ENCODE measurements around the gene MOB1A.

Gene MOB1A

DNA sequence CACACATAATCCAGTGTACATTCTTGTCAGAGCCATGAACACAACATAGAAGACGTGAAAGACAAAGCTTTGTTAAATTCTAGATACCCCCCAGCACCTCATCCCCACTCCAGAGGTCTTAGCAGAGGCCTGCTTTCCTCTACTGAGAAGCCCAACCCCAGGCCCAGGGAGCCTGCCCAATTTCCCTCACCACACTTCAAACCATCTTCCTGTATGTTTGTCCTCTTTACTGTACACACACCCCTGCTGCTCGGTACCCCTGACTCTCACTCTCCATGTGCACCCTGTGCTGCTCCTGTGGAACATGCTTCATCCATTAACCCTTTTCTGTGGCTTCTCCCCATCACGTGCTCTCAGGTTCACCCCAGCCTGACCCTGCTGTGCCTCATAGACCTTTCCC lies 68.1 kb downstream of the MOB1A start:
- Histone ChIP-seq H3K27me3 (ENCODE audit: insufficient read depth, poor library complexity, severe bottlenecking) (no peaks in the 10 kb centered on the region), H3K27ac (replicated peaks) (no peak overlapping the region), H3K4me3 (replicated peaks; ENCODE audit: insufficient read depth, low read length) (no peak overlapping the region)
- TF ChIP-seq SPI1 (IDR thresholded peaks at IDR 0.05; ENCODE audit: borderline replicate concordance, low read depth) (no peak), POLR2AphosphoS5 (IDR thresholded peaks at IDR 0.05; ENCODE audit: low read depth) (0 out of 2 replicates have a peak, but pooled peaks have one; percentile 2)
- no peak for DNase-seq (ENCODE audit: low read depth in 1 of 2, low spot score in 1 of 2)

DNA sequence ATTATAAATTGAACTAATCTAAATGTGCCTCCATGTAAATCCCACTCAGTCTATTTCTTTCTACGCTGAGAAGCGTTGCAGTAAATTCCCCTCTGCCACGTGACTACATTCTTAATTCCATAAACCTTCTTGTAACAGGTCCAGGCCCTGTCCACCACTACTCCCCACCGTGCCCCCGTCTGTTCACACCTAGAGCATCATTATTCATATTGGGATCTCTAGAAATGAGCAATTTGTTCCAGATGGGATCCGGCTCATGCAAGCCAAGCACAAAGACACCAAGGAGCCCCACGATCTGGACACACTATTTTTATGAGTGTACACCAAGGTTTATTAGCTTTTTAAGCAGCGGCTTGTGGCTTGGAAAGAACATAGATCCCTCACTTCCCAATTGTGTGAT lies 69.1 kb downstream of the MOB1A start:
- H3K27ac ChIP-seq (replicated peaks) = no peak overlapping the region
- DNase-seq (ENCODE audit: low read depth in 1 of 2, low spot score in 1 of 2) = no peak
- TF ChIP-seq POLR2AphosphoS5 (IDR thresholded peaks at IDR 0.05; ENCODE audit: low read depth) (no peak), GABPA (IDR thresholded peaks at IDR 0.05; ENCODE audit: low read depth) (no peak), SPI1 (IDR thresholded peaks at IDR 0.05; ENCODE audit: borderline replicate concordance, low read depth) (no peak)
- TF ChIP-seq, protein P1, sequence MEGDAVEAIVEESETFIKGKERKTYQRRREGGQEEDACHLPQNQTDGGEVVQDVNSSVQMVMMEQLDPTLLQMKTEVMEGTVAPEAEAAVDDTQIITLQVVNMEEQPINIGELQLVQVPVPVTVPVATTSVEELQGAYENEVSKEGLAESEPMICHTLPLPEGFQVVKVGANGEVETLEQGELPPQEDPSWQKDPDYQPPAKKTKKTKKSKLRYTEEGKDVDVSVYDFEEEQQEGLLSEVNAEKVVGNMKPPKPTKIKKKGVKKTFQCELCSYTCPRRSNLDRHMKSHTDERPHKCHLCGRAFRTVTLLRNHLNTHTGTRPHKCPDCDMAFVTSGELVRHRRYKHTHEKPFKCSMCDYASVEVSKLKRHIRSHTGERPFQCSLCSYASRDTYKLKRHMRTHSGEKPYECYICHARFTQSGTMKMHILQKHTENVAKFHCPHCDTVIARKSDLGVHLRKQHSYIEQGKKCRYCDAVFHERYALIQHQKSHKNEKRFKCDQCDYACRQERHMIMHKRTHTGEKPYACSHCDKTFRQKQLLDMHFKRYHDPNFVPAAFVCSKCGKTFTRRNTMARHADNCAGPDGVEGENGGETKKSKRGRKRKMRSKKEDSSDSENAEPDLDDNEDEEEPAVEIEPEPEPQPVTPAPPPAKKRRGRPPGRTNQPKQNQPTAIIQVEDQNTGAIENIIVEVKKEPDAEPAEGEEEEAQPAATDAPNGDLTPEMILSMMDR (IDR thresholded peaks at IDR 0.05; ENCODE audit: insufficient read depth, low read length) = no peak
- TF ChIP-seq, protein P2, sequence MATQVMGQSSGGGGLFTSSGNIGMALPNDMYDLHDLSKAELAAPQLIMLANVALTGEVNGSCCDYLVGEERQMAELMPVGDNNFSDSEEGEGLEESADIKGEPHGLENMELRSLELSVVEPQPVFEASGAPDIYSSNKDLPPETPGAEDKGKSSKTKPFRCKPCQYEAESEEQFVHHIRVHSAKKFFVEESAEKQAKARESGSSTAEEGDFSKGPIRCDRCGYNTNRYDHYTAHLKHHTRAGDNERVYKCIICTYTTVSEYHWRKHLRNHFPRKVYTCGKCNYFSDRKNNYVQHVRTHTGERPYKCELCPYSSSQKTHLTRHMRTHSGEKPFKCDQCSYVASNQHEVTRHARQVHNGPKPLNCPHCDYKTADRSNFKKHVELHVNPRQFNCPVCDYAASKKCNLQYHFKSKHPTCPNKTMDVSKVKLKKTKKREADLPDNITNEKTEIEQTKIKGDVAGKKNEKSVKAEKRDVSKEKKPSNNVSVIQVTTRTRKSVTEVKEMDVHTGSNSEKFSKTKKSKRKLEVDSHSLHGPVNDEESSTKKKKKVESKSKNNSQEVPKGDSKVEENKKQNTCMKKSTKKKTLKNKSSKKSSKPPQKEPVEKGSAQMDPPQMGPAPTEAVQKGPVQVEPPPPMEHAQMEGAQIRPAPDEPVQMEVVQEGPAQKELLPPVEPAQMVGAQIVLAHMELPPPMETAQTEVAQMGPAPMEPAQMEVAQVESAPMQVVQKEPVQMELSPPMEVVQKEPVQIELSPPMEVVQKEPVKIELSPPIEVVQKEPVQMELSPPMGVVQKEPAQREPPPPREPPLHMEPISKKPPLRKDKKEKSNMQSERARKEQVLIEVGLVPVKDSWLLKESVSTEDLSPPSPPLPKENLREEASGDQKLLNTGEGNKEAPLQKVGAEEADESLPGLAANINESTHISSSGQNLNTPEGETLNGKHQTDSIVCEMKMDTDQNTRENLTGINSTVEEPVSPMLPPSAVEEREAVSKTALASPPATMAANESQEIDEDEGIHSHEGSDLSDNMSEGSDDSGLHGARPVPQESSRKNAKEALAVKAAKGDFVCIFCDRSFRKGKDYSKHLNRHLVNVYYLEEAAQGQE (IDR thresholded peaks at IDR 0.05; ENCODE audit: insufficient replicate concordance, low read depth) = no peak
- no peak overlapping the region for H3K4me3 ChIP-seq (replicated peaks; ENCODE audit: insufficient read depth, low read length)
- H3K27me3 ChIP-seq (ENCODE audit: insufficient read depth, poor library complexity, severe bottlenecking) = no peaks in the 10 kb centered on the region

DNA sequence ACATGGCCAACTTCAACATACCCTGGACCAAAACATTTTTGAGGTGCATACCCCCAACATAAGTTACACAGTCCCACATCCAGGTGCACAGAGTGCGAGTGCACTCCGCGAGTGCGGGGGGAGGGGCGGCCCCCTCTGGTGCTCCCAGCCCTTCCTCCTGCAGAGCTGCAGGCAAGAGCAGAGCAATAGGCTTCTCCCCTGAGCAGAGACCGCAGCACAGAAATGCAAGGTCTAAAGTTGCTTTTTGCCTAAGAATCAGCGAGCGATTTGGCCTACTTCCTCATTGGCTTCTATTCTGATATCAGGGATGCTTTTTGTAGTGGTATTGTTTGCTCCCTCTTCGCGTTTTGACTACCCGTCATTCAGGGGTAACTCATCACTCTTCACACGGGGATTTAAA lies 71.6 kb downstream of the MOB1A start:
- TF ChIP-seq, protein P1 (IDR thresholded peaks at IDR 0.05; ENCODE audit: insufficient read depth, low read length) = no peak
- TF ChIP-seq POLR2AphosphoS5 (IDR thresholded peaks at IDR 0.05; ENCODE audit: low read depth) = no peak
- no peak for TF ChIP-seq SPI1 (IDR thresholded peaks at IDR 0.05; ENCODE audit: borderline replicate concordance, low read depth)
- no peak for TF ChIP-seq GABPA (IDR thresholded peaks at IDR 0.05; ENCODE audit: low read depth)
- TF ChIP-seq, protein P2 (IDR thresholded peaks at IDR 0.05; ENCODE audit: insufficient replicate concordance, low read depth) = no peak
- DNase-seq (ENCODE audit: low read depth in 1 of 2, low spot score in 1 of 2) = no peak
- Histone ChIP-seq H3K27me3 (ENCODE audit: insufficient read depth, poor library complexity, severe bottlenecking) (no peaks in the 10 kb centered on the region), H3K27ac (replicated peaks) (no peak overlapping the region), H3K4me3 (replicated peaks; ENCODE audit: insufficient read depth, low read length) (no peak overlapping the region)

DNA sequence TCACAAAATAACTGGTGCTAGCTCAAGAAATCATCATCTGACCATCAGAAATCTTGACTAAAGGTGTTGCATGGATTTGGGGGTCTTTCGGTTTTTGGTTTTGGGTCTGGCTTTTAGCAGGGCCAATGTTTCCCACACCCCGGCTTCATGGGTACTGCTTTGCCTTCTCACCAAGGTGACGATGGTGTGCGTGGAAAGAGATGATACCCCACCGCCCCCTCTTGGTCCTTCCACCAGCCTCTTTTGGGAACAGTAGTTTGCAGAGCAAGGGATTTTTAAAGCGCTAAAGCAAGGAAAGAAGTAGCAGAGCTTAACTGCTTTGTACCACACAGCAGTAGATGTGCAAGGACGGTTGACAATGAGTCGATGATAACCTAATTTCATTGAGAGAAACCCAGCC lies 73.3 kb downstream of the MOB1A start:
- Histone ChIP-seq H3K27me3 (ENCODE audit: insufficient read depth, poor library complexity, severe bottlenecking) (no peaks in the 10 kb centered on the region), H3K27ac (replicated peaks) (no peak overlapping the region), H3K4me3 (replicated peaks; ENCODE audit: insufficient read depth, low read length) (no peak overlapping the region)
- TF ChIP-seq SPI1 (IDR thresholded peaks at IDR 0.05; ENCODE audit: borderline replicate concordance, low read depth) (no peak), POLR2AphosphoS5 (IDR thresholded peaks at IDR 0.05; ENCODE audit: low read depth) (no peak), GABPA (IDR thresholded peaks at IDR 0.05; ENCODE audit: low read depth) (no peak)
- TF ChIP-seq, protein P2 (IDR thresholded peaks at IDR 0.05; ENCODE audit: insufficient replicate concordance, low read depth) = no peak
- TF ChIP-seq, protein P1 (IDR thresholded peaks at IDR 0.05; ENCODE audit: insufficient read depth, low read length) = no peak
- DNase-seq (ENCODE audit: low read depth in 1 of 2, low spot score in 1 of 2) = no peak

Measured in HL-60 (cell line).